GM12878 (cell line): ENCODE measurements around the gene IDI2. TPM values are rescaled to one million over a fixed set of nuclear protein-coding genes. Genes with fewer than 3 reads are reported as not detected.
A peak's percentile ranks its signal among the peaks of the same experiment; 100 is the strongest.

Experiments
- ATAC-seq: fragments of 200-7000 bp; cut with Tn5 transposase; 3 replicates; pipeline ENCODE4 v1.9.1; 2020; ENCODE audit warnings: mild to moderate bottlenecking, moderate library complexity
- BruUV-seq: library from RNA; stranded (reverse); fragments of 400-500 nt; replicated peaks from 2 replicates; lab custom pipeline; 2021; lab: Mats Ljungman, UMichigan
- CTCF ChIA-PET: fragments of 300-600 bp; sonication (Branson Sonifier 250); formaldehyde crosslinking; extraction: SDS; loops from one replicate; lab custom pipeline; 2021; ENCODE audit warnings: inconsistent platforms; lab: Yijun Ruan, JAX
- POLR2A ChIA-PET: fragments of 350-600 bp; formaldehyde crosslinking; extraction: SDS; loops from one replicate; lab custom pipeline; 2021; ENCODE audit warnings: inconsistent platforms; lab: Charles Lee
- RAD21 ChIA-PET: fragments of 300-600 bp; sonication (Branson Sonifier 250); formaldehyde crosslinking; loops from one replicate; lab custom pipeline; 2023; ENCODE audit warnings: antibody characterized with exemption; ENCODE audit not compliant: unreplicated experiment; lab: Charles Lee
- SMC1A ChIA-PET: fragments of 300-600 bp; sonication (Branson Sonifier 250); formaldehyde crosslinking; loops from one replicate; lab custom pipeline; 2023; ENCODE audit not compliant: unreplicated experiment, uncharacterized antibody; lab: Charles Lee
- DNase-seq: peaks from one replicate; pipeline ENCODE4 v3.0.0-alpha.2; 2011; ENCODE audit warnings: low read depth, low spot score
- FAIRE-seq: peaks from 3 replicates; lab custom pipeline; 2011; peaks lifted over from hg19 to GRCh38; lab: Jason Lieb, UNC
- H2AFZ ChIP-seq: 2 replicates; pipeline ENCODE4 v1.6.0; 2011; ENCODE audit warnings: low read depth, low read length, control low read depth; ENCODE audit not compliant: control insufficient read depth
- H3K27ac ChIP-seq: 2 replicates; pipeline ENCODE4 v1.5.1; 2011; ENCODE audit warnings: control low read depth; ENCODE audit not compliant: control insufficient read depth, insufficient read depth
- H3K27me3 ChIP-seq, 2 experiments: replicated peaks in 1 of 2; 2 replicates each; pipeline versions ENCODE4 v1.6.0 to v1.6.1; 2011; ENCODE audit warnings: low read length in 1 of 2; ENCODE audit not compliant: control insufficient read depth in 2 of 2, insufficient read depth in 2 of 2
- H3K36me3 ChIP-seq, 2 experiments: 2 replicates each; pipeline ENCODE4 v1.5.1; 2011; ENCODE audit warnings: low read length in 1 of 2; ENCODE audit not compliant: control insufficient read depth in 2 of 2, insufficient read depth in 2 of 2
- H3K4me1 ChIP-seq: 2 replicates; pipeline ENCODE4 v1.6.1; 2011; ENCODE audit warnings: mild to moderate bottlenecking, low read length, moderate library complexity, mixed read lengths; ENCODE audit not compliant: control insufficient read depth, insufficient read depth
- H3K4me2 ChIP-seq: 2 replicates; pipeline ENCODE4 v1.6.0; 2011; ENCODE audit warnings: control low read depth; ENCODE audit not compliant: control insufficient read depth, insufficient read depth
- H3K4me3 ChIP-seq: fragments of 200-600 bp; sonication (generic); 2 replicates; pipeline ENCODE4 v1.5.1; 2016
- H3K79me2 ChIP-seq: 2 replicates; pipeline ENCODE4 v1.6.0; 2011; ENCODE audit warnings: low read length; ENCODE audit not compliant: control insufficient read depth, insufficient read depth
- H3K9ac ChIP-seq: 2 replicates; pipeline ENCODE4 v1.8.0; 2011; ENCODE audit warnings: low read length, control low read depth, mixed read lengths; ENCODE audit not compliant: control insufficient read depth, insufficient read depth
- H3K9me3 ChIP-seq: replicated peaks from 3 replicates; pipeline ENCODE4 v1.5.1; 2011; ENCODE audit warnings: mild to moderate bottlenecking, low read length; ENCODE audit not compliant: control insufficient read depth, insufficient read depth
- H4K20me1 ChIP-seq: 2 replicates; pipeline ENCODE4 v1.6.0; 2011; ENCODE audit not compliant: control insufficient read depth, insufficient read depth
- FOXK2 ChIP-seq: fragments of 450-650 bp; IDR thresholded peaks from 2 replicates; pipeline ENCODE4 v1.6.1; 2017; ENCODE audit warnings: mild to moderate bottlenecking, moderate library complexity
- MEF2B ChIP-seq: fragments of 450-650 bp; IDR thresholded peaks from 2 replicates; pipeline ENCODE4 v1.6.1; 2018; ENCODE audit warnings: mild to moderate bottlenecking, moderate library complexity; ENCODE audit not compliant: partially characterized antibody, poor library complexity, severe bottlenecking
- PAX5 ChIP-seq: IDR thresholded peaks from 2 replicates; pipeline ENCODE4 v1.6.1; 2011; ENCODE audit warnings: low read depth, low read length, borderline replicate concordance
- PAX8 ChIP-seq: fragments of 450-650 bp; IDR thresholded peaks from 2 replicates; pipeline ENCODE4 v1.6.1; 2017; ENCODE audit warnings: mild to moderate bottlenecking, moderate library complexity
- PBX3 ChIP-seq: IDR thresholded peaks from 2 replicates; pipeline ENCODE4 v1.6.1; 2011; ENCODE audit warnings: mild to moderate bottlenecking, low read depth, low read length, moderate library complexity; ENCODE audit not compliant: insufficient replicate concordance
- POLR2A ChIP-seq: IDR thresholded peaks from 2 replicates; pipeline ENCODE4 v1.6.1; 2011; ENCODE audit warnings: low read depth, mild to moderate bottlenecking, low read length
- SMAD1 ChIP-seq: fragments of 450-650 bp; IDR thresholded peaks from 2 replicates; pipeline ENCODE4 v1.6.1; 2018; ENCODE audit warnings: mild to moderate bottlenecking, low read depth; ENCODE audit not compliant: partially characterized antibody
- SMARCA5 ChIP-seq: fragments of 450-650 bp; IDR thresholded peaks from 2 replicates; pipeline ENCODE4 v1.6.1; 2017; ENCODE audit warnings: mild to moderate bottlenecking
- SP1 ChIP-seq: IDR thresholded peaks from one replicate; pipeline ENCODE4 v1.6.1; 2011; ENCODE audit warnings: low read depth, low read length
- SPI1 ChIP-seq: IDR thresholded peaks from 2 replicates; pipeline ENCODE4 v1.6.1; 2011; ENCODE audit warnings: low read depth, mild to moderate bottlenecking, low read length, moderate library complexity, borderline replicate concordance; ENCODE audit not compliant: insufficient read depth
- WGBS: methylation state at CpG from one replicate; pipeline ENCODE4 v1.1.6; 2016; ENCODE audit warnings: low lambda C conversion rate; ENCODE audit not compliant: insufficient replicate concordance, insufficient coverage; ENCODE audit errors: missing lambda C conversion rate; 5-methylcytosine and 5-hydroxymethylcytosine counted together
- in situ Hi-C: fragments of 300-500 bp; cut with MboI; formaldehyde crosslinking; loops from 9 replicates; pipeline ENCODE4 v1.14.3; 2018; ENCODE audit warnings: mixed read lengths
- intact Hi-C: fragments of 100-400 bp; cut with micrococcal nuclease; formaldehyde crosslinking; loops from one replicate; pipeline ENCODE4 v1.14.2; 2022; ENCODE audit not compliant: unreplicated experiment
- polyA plus RNA-seq, 11 experiments: library from polyadenylated mRNA; depleted of rRNA in 4 of 11; unstranded in 6 of 11; stranded (reverse) in 5 of 11; fragments of >200 nt; fragmentation: Nextera tagmentation in 4 of 11; fragmentation: Illumina TruSeq in 1 of 11; extraction: Ambion mirVana in 4 of 11; extraction: Trizol in 1 of 11; gene quantifications; 1 replicate in 1 of 11; 2 replicates in 10 of 11; pipeline versions ENCODE4 v1.2.1 to v1.2.3, GENCODE V29; 2011 to 2016; ENCODE audit warnings: inconsistent platforms in 2 of 11, missing spikeins in 2 of 11, low read depth in 1 of 11
- total RNA-seq, 4 experiments: library from RNA; depleted of rRNA in 3 of 4; stranded (reverse); fragments of >200 nt in 3 of 4; fragmentation: Illumina TruSeq in 1 of 4; extraction: Trizol in 1 of 4; gene quantifications; 2 replicates each; pipeline versions ENCODE4 v1.2.1 to v1.2.3, GENCODE V29; 2013 to 2021
- TF ChIP-seq, protein P1 (sequence below): fragments of 150-350 bp; IDR thresholded peaks from 2 replicates; pipeline ENCODE4 v1.6.1; 2014; ENCODE audit warnings: mild to moderate bottlenecking, low read depth, low read length
- TF ChIP-seq, protein P2 (sequence below): fragments of 450-650 bp; IDR thresholded peaks from 2 replicates; pipeline ENCODE4 v1.6.1; 2018; ENCODE audit warnings: mild to moderate bottlenecking, low read depth, moderate library complexity; ENCODE audit not compliant: partially characterized antibody
- TF ChIP-seq, protein P3 (sequence below): fragments of 450-650 bp; IDR thresholded peaks from 2 replicates; pipeline ENCODE4 v1.6.1; 2016; ENCODE audit warnings: mild to moderate bottlenecking, moderate library complexity, borderline replicate concordance

The IDI2 gene
- total and polyA plus RNA-seq, 10 of the 15 experiments (the other 5 are each of a cell fraction or from before 2014, with no cell fraction given), result 0.06 TPM; not detected in 9

- ChIA-PET CTCF (interaction anchor here (1.5 kb wide), 1 partner anchor 15 kb away, joined by 3 read pairs; no protein-coding TSS in a partner anchor), SMC1A (interaction anchor here (0.9 to 2.2 kb wide), 7 partner anchors 10 to 115 kb away, joined by 3 to 7 read pairs (median 4); no protein-coding TSS in a partner anchor), POLR2A (interaction anchor here (0.9 to 3.6 kb wide), 3 partner anchors 9 to 116 kb away, joined by 4 to 15 read pairs (median 5); no protein-coding TSS in a partner anchor), RAD21 (interaction anchor here (1.0 to 2.1 kb wide), 7 partner anchors 10 to 175 kb away, joined by 3 to 7 read pairs (median 3); partner anchors contain the start of genes GTPBP4 and LARP4B)
- Histone ChIP-seq H3K9me3 (no peaks in the 10 kb centered on the region), H3K4me1 (peaks cover 5% of the 10 kb centered on the region), H2AFZ (peak overlapping the region; percentile 64), H3K27me3 (no peaks in the 10 kb centered on the region), H3K4me3 (peak overlapping the region; percentile 69), H4K20me1 (peaks cover 3% of the 10 kb centered on the region; the same call in 1 of the 2 replicates), H3K9ac (peak overlapping the region; percentile 69), H3K79me2 (peaks cover 51% of the 10 kb centered on the region), H3K27ac (peak overlapping the region; percentile 84), H3K4me2 (peak overlapping the region; percentile 95), H3K36me3 (peaks cover 2 to 16% of the 10 kb centered on the region in 2 experiments)
- DNase-seq (peak; percentile 72), ATAC-seq (peak; percentile 72), FAIRE-seq (peak; percentile 84)
- under 1% methylated on average over 12 of the region's 12 CpGs for WGBS
- BruUV-seq, result no TSS peak
- intact Hi-C loops, result loop anchor here (5.0 kb wide), 1 partner anchor 56 kb away; the partner anchor contains the start of gene GTPBP4
- in situ Hi-C loops, result no loop called here
- TF ChIP-seq POLR2A (no peak), SMAD1 (no peak), SPI1 (peak; percentile 43; the same call in 1 of the 2 replicates), PAX8 (peak; percentile 40; the same call in 1 of the 2 replicates), PBX3 (no peak), SMARCA5 (peak; percentile 30; the same call in 1 of the 2 replicates), PAX5 (peak; percentile 83), SP1 (no peak), FOXK2 (no peak), MEF2B (no peak)
- TF ChIP-seq, protein P1, sequence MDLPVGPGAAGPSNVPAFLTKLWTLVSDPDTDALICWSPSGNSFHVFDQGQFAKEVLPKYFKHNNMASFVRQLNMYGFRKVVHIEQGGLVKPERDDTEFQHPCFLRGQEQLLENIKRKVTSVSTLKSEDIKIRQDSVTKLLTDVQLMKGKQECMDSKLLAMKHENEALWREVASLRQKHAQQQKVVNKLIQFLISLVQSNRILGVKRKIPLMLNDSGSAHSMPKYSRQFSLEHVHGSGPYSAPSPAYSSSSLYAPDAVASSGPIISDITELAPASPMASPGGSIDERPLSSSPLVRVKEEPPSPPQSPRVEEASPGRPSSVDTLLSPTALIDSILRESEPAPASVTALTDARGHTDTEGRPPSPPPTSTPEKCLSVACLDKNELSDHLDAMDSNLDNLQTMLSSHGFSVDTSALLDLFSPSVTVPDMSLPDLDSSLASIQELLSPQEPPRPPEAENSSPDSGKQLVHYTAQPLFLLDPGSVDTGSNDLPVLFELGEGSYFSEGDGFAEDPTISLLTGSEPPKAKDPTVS, result 0 out of 2 replicates have a peak, but pooled peaks have one; percentile 9
- TF ChIP-seq, protein P2, sequence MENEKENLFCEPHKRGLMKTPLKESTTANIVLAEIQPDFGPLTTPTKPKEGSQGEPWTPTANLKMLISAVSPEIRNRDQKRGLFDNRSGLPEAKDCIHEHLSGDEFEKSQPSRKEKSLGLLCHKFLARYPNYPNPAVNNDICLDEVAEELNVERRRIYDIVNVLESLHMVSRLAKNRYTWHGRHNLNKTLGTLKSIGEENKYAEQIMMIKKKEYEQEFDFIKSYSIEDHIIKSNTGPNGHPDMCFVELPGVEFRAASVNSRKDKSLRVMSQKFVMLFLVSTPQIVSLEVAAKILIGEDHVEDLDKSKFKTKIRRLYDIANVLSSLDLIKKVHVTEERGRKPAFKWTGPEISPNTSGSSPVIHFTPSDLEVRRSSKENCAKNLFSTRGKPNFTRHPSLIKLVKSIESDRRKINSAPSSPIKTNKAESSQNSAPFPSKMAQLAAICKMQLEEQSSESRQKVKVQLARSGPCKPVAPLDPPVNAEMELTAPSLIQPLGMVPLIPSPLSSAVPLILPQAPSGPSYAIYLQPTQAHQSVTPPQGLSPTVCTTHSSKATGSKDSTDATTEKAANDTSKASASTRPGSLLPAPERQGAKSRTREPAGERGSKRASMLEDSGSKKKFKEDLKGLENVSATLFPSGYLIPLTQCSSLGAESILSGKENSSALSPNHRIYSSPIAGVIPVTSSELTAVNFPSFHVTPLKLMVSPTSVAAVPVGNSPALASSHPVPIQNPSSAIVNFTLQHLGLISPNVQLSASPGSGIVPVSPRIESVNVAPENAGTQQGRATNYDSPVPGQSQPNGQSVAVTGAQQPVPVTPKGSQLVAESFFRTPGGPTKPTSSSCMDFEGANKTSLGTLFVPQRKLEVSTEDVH, result peak; percentile 39
- TF ChIP-seq, protein P3, sequence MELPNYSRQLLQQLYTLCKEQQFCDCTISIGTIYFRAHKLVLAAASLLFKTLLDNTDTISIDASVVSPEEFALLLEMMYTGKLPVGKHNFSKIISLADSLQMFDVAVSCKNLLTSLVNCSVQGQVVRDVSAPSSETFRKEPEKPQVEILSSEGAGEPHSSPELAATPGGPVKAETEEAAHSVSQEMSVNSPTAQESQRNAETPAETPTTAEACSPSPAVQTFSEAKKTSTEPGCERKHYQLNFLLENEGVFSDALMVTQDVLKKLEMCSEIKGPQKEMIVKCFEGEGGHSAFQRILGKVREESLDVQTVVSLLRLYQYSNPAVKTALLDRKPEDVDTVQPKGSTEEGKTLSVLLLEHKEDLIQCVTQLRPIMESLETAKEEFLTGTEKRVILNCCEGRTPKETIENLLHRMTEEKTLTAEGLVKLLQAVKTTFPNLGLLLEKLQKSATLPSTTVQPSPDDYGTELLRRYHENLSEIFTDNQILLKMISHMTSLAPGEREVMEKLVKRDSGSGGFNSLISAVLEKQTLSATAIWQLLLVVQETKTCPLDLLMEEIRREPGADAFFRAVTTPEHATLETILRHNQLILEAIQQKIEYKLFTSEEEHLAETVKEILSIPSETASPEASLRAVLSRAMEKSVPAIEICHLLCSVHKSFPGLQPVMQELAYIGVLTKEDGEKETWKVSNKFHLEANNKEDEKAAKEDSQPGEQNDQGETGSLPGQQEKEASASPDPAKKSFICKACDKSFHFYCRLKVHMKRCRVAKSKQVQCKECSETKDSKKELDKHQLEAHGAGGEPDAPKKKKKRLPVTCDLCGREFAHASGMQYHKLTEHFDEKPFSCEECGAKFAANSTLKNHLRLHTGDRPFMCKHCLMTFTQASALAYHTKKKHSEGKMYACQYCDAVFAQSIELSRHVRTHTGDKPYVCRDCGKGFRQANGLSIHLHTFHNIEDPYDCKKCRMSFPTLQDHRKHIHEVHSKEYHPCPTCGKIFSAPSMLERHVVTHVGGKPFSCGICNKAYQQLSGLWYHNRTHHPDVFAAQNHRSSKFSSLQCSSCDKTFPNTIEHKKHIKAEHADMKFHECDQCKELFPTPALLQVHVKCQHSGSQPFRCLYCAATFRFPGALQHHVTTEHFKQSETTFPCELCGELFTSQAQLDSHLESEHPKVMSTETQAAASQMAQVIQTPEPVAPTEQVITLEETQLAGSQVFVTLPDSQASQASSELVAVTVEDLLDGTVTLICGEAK, result no peak
These were observed 17.9 kb upstream of the IDI2 start for GRCh38 chr10:1043532-1043995.
